ENCODE measurements around the gene CDH23.

The CDH23 gene

DNA sequence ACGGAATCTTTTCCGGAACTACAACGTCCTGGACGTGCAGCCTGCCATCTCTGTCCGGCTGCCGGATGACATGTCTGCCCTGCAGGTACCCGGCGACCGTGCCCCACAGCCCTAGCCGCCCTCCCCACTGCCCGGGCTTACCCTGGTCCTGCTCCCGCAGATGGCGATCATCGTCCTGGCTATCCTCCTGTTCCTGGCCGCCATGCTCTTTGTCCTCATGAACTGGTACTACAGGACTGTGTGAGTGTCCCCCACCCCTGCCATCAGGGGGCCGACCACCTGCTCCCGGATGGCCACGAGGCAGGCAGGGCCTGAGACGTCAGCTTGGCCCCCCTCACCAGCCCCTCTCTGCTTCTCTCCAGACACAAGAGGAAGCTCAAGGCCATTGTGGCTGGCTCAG, 414.6 kb downstream of the CDH23 start:
- TF ChIP-seq, protein P1, sequence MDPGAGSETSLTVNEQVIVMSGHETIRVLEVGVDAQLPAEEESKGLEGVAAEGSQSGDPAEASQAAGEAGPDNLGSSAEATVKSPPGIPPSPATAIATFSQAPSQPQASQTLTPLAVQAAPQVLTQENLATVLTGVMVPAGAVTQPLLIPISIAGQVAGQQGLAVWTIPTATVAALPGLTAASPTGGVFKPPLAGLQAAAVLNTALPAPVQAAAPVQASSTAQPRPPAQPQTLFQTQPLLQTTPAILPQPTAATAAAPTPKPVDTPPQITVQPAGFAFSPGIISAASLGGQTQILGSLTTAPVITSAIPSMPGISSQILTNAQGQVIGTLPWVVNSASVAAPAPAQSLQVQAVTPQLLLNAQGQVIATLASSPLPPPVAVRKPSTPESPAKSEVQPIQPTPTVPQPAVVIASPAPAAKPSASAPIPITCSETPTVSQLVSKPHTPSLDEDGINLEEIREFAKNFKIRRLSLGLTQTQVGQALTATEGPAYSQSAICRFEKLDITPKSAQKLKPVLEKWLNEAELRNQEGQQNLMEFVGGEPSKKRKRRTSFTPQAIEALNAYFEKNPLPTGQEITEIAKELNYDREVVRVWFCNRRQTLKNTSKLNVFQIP (CRISPR knock-in tag; IDR thresholded peaks at IDR 0.05; ENCODE audit: borderline replicate concordance, low read depth), result no peak
- no peak for TF ChIP-seq ARNTL (CRISPR knock-in tag; IDR thresholded peaks at IDR 0.05; ENCODE audit: borderline replicate concordance, low read depth)
- TF ChIP-seq, protein P2, sequence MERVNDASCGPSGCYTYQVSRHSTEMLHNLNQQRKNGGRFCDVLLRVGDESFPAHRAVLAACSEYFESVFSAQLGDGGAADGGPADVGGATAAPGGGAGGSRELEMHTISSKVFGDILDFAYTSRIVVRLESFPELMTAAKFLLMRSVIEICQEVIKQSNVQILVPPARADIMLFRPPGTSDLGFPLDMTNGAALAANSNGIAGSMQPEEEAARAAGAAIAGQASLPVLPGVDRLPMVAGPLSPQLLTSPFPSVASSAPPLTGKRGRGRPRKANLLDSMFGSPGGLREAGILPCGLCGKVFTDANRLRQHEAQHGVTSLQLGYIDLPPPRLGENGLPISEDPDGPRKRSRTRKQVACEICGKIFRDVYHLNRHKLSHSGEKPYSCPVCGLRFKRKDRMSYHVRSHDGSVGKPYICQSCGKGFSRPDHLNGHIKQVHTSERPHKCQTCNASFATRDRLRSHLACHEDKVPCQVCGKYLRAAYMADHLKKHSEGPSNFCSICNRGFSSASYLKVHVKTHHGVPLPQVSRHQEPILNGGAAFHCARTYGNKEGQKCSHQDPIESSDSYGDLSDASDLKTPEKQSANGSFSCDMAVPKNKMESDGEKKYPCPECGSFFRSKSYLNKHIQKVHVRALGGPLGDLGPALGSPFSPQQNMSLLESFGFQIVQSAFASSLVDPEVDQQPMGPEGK (CRISPR knock-in tag; IDR thresholded peaks at IDR 0.05; ENCODE audit: borderline replicate concordance), result no peak
- TF ChIP-seq, protein P3, sequence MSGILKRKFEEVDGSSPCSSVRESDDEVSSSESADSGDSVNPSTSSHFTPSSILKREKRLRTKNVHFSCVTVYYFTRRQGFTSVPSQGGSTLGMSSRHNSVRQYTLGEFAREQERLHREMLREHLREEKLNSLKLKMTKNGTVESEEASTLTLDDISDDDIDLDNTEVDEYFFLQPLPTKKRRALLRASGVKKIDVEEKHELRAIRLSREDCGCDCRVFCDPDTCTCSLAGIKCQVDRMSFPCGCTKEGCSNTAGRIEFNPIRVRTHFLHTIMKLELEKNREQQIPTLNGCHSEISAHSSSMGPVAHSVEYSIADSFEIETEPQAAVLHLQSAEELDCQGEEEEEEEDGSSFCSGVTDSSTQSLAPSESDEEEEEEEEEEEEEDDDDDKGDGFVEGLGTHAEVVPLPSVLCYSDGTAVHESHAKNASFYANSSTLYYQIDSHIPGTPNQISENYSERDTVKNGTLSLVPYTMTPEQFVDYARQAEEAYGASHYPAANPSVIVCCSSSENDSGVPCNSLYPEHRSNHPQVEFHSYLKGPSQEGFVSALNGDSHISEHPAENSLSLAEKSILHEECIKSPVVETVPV (CRISPR knock-in tag; IDR thresholded peaks at IDR 0.05), result no peak
- no peak for TF ChIP-seq RARB (CRISPR knock-in tag; IDR thresholded peaks at IDR 0.05)
- TF ChIP-seq ESRRG (CRISPR knock-in tag; IDR thresholded peaks at IDR 0.05), result no peak
- no peak for TF ChIP-seq GLIS3 (CRISPR knock-in tag; IDR thresholded peaks at IDR 0.05)
- TF ChIP-seq ZC3H10 (CRISPR knock-in tag; IDR thresholded peaks at IDR 0.05), result no peak
- TF ChIP-seq ISL1 (CRISPR knock-in tag; IDR thresholded peaks at IDR 0.05), result no peak
- no peak for TF ChIP-seq SNAI2 (CRISPR knock-in tag; IDR thresholded peaks at IDR 0.05)
- ATAC-seq, result no peak

DNA sequence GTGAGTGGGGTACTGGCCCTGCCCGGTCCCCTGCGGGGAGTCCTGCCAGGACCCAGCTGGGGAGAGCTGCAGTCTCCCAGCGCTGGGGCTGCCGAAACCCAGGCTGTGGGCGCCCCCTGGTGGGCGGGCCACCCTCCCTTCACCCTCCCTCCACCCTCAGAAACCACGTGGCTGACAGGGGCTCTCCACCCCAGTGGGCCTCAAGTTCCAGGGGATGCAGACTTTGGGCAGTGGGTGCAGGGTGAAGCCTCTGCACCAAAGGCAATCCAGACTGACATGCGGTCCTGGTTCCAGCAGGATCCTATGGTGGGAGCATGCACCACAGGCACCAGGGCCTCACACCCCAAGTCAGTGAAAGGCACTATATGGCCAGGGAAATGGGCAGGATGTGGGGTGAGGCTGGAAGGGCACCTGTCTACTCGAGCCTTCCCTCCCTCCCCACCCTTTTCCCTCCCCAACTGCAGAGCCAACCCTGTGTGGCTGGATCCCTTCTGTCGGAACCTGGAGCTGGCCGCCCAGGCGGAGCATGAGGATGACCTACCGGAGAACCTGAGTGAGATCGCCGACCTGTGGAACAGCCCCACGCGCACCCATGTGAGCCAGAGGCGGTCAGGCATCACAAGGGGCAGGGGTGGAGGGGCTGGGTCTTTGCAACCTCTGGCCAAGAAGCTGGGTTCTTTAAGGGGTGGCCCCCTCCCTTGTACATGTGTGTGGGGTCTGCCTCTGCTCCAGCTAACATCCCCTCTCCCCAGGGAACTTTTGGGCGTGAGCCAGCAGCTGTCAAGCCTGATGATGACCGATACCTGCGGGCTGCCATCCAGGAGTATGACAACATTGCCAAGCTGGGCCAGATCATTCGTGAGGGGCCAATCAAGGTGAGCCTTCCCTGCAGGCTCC, 415.5 kb downstream of the CDH23 start:
- TF ChIP-seq ZC3H10 (CRISPR knock-in tag; IDR thresholded peaks at IDR 0.05) (no peak), BACH2 (CRISPR knock-in tag; IDR thresholded peaks at IDR 0.05; ENCODE audit: borderline replicate concordance) (no peak), TCF4 (CRISPR knock-in tag; IDR thresholded peaks at IDR 0.05; ENCODE audit: borderline replicate concordance) (no peak), ESRRG (CRISPR knock-in tag; IDR thresholded peaks at IDR 0.05) (no peak), TOX (CRISPR knock-in tag; IDR thresholded peaks at IDR 0.05; ENCODE audit: borderline replicate concordance) (no peak), CSDC2 (CRISPR knock-in tag; IDR thresholded peaks at IDR 0.05) (no peak), ZNF8 (CRISPR knock-in tag; IDR thresholded peaks at IDR 0.05) (no peak), ARNTL (CRISPR knock-in tag; IDR thresholded peaks at IDR 0.05; ENCODE audit: borderline replicate concordance, low read depth) (no peak), ZNF70 (CRISPR knock-in tag; IDR thresholded peaks at IDR 0.05) (no peak), ZNF565 (CRISPR knock-in tag; conservative IDR thresholded peaks at IDR 0.05; ENCODE audit: low read depth) (no peak), ZFP30 (CRISPR knock-in tag; IDR thresholded peaks at IDR 0.05) (no peak)
- TF ChIP-seq, protein P2 (CRISPR knock-in tag; IDR thresholded peaks at IDR 0.05; ENCODE audit: borderline replicate concordance), result no peak
- TF ChIP-seq, protein P4, sequence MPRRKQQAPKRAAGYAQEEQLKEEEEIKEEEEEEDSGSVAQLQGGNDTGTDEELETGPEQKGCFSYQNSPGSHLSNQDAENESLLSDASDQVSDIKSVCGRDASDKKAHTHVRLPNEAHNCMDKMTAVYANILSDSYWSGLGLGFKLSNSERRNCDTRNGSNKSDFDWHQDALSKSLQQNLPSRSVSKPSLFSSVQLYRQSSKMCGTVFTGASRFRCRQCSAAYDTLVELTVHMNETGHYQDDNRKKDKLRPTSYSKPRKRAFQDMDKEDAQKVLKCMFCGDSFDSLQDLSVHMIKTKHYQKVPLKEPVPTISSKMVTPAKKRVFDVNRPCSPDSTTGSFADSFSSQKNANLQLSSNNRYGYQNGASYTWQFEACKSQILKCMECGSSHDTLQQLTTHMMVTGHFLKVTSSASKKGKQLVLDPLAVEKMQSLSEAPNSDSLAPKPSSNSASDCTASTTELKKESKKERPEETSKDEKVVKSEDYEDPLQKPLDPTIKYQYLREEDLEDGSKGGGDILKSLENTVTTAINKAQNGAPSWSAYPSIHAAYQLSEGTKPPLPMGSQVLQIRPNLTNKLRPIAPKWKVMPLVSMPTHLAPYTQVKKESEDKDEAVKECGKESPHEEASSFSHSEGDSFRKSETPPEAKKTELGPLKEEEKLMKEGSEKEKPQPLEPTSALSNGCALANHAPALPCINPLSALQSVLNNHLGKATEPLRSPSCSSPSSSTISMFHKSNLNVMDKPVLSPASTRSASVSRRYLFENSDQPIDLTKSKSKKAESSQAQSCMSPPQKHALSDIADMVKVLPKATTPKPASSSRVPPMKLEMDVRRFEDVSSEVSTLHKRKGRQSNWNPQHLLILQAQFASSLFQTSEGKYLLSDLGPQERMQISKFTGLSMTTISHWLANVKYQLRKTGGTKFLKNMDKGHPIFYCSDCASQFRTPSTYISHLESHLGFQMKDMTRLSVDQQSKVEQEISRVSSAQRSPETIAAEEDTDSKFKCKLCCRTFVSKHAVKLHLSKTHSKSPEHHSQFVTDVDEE (CRISPR knock-in tag; IDR thresholded peaks at IDR 0.05), result no peak
- TF ChIP-seq, protein P3 (CRISPR knock-in tag; IDR thresholded peaks at IDR 0.05), result no peak
- ATAC-seq, result peak; percentile 89
